ENCODE data around the gene GPR27.

Gene GPR27

DNA sequence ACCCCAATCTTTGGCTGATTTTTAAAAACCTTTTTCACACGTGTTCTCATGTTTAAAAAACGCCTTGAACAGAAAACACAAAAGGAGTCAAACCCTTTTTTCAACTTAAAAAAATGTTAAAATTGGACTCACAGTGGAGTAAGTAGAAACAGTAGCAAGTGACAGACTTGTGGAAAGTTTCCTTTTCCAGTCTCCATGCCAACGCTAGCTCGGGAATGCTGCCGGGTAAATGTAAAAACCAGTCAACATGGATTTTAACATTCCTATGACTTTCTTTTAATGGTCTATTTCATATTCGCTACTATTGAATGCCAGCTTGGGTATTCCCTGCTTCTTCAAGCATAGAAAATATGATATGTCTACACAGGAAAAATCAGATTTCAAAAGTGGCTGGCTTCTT is 32.9 kb downstream of the GPR27 start:
- ATAC-seq, result no peak

DNA sequence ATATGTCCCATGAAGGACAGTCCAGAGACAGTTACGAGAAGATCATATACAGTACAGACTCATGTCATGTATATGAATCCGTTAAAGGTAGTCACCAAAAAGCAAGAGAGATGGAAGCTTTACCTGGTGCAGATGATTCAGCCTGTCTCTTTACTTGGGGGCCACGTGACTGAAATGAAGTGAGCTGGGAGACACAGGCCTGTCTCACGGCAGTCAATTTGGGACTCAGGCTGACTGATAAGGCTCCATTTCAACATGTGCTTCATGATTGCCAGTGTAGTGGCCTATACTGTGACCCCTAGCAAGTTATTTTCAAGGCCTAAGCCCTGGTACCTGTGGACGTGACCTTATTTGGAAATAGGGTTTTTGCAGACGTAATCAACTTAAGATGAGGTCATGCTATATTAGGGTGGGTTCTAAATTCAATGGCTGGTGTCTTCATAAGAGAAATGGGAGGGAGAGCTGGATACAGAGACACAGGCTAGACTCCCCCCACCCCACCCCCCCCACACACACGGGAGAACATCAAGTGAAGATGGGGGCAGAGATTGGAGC is 34.3 kb downstream of the GPR27 start:
- ATAC-seq, result no peak

DNA sequence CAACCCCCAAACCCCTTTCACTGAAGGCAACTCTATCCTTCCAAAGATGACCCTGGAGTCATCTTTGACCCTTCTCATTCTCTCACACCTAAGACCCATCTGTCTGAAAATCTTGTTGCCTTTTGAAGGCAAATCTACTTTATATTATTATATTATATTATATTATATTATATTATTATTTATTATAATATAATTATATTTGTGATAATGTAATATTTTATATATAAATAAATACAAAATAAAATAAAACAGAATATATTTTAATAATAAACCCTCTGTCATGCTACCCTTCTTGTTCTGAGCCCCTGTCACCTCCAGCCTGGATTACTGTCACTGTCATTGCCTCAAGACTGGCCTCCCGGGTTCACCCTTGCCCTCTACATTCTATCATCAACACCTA is 36.3 kb downstream of the GPR27 start:
- no peak for ATAC-seq

DNA sequence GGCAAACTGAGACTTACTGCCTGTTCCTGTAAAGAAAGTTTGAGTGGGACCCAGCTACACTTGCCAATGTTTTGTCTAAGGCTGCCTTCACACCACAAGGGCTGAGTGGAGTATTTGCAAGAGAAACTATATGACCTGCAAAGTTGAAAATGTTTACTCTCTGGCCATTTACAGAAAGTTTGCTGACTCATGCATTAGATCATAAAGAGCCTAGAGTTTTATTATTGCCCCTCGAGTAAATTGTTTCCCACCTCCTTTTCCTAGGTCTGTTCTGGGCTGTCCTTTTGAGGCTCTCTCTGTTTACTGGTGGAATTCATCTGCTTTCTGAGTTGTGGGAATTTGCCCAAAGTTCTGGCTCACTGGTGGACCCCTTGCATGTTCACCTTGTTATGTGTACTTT is 38.0 kb downstream of the GPR27 start:
- ATAC-seq, result no peak

DNA sequence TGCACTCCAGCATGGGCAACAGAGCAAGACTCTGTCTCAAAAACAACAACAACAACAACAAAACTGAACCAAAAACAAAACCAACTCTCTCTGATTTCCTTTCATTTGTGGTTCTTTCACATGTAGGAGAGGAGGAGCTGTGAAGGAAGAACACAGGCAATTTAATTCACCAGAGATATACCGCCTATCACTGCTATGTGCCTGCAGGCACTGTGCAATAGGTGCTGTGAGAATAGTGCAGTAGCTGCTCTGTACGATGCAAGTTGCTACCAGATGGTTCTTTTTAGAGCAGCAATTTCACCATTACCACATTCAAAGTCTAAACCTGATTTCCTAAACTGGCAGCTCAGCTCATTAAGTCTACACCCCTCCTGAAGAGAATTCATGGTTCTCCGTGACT is 42.6 kb downstream of the GPR27 start:
- ATAC-seq, result no peak

DNA sequence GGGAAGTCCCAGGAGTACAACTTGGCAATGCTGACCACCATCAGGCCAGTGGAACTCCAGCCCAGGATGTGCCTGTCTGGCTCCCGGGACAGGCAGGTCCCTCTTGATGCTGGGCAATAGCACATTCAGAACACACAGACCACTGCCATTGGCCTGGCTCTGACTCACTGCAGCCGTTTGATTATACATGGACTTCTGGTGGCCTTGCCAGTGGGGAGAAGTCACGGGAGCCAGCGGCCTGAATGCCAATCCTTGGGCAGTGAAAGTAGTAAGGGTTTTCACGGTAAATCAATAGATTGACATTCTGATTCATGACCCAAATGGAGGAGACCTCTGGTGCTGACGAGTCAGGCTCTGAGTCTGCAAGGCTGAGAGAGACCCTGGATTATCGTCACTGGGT is 43.8 kb downstream of the GPR27 start:
- no peak for ATAC-seq

DNA sequence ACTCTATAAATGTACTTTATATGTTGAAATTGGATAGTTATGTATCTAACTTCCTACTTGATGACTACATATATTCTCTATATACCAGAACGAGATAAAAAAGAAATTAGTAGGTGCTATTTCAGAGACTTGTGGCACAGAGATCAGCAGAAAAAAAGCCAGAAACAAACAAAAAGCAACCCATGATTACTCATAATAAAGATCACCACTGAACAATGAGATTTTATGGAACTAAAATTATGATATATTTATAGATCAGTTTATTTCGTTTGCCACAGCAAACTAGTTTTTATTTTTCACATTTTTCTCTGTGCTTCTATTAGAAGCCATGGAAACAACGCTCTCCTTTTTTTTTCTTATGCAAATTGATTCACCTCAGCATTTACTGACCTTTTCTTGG is 46.4 kb downstream of the GPR27 start:
- ATAC-seq, result no peak

DNA sequence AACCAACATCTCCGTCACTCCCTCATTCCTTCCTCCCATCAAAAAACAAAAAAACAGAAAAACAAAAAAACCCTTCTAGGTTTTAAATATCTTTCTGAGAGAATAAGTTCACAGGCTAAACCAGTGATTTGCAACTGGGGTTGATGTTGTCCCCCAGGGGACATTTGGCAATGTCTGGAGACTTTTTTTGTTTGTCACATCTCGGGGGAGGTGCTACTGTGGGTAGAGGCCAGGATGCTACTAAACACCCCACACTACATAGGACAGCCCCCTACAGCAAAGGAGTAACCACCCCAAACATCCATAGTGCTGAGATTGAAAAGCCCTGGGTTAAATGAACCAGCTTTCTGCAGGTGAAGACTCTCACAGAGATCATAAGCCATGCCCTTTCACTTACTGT is 48.3 kb downstream of the GPR27 start:
- no peak for ATAC-seq

DNA sequence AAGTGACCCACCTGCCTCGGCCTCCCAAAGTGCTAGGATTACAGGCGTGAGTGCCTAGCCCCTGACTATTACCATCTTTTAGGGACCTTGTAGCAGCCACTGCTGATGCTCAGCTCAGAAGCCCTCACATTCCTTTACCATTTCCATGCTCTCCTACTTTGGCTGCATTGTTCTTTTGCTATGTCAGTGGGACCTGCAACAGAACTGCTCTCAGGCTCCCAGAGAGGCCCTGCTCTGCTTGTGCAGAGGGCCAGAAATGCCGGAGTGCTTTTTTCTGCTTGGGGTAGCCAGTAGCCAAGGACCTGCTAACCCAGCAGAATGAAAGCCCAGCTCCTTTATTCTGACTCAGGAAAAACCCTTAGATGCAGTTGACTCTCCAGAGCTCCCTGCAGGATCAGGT is 49.6 kb downstream of the GPR27 start:
- ATAC-seq, result no peak

DNA sequence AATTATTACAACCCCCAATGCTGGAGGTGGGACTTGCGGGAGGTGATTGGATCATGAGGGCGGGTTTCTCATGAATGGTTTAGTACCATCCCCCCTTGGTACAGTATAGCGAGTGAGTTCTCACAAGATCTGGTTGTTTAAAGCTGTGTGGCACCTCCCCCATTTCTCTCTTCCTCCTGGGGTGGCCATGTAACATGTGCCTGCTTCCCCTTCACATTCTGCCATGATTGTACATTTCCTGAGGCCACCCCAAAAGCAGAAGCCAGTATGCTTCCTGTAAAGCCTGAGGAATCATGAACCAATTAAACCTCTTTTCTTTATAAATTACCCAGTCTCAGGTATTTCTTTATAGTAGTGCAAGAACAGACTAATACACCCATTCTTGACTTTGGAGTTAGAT is 51.5 kb downstream of the GPR27 start:
- ATAC-seq, result no peak

DNA sequence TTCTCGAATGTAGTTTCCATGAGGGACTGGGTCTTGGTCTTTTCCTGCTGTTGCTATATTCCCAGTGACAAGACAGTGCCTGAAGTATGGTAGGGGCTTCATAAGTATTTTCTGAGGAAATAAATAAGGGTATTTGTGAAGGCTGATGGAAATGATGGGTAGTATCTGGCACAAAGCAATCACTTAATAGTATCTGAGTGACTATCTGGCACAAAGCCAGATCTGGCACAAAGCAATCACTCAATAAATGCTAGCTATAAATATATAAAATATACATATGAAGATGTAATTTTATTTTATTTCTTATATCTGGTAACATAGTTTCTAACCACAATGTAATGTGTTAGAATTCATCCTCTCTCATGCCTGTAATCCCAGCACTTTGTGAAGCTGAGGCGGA is 52.0 kb downstream of the GPR27 start:
- no peak for ATAC-seq
